ENCODE data around the gene ATCAY.
"Not testable (repeated sequence)": the region's sequence is repeated elsewhere in the genome, so short reads cannot be mapped to it uniquely, and the experiment has no call there.

ATCAY gene

DNA sequence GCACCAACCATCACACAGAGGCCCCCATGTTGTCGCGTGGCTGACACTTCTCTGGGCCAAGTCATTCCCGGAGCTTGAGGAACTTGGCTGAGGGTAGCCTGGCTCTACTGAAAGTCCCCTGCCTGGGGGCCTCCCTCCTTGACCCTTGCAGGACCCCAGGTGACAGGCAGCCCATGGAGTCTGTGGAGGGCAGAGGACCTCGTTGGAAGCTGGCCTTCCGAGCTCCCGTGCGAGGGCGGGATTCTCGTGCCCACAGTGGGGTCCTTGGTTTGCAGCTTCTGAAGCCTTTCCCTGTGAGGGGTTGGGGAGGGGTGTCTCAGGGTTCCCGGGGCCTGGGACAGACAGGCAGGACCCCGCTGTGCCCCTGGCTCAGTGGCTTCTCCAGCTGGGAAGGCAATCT lies 68.8 kb downstream of the ATCAY start:
- DNase-seq (ENCODE audit: low read depth), result no peak

- no peak for DNase-seq (ENCODE audit: low read depth)
These were observed 69.7 kb downstream of the ATCAY start for GRCh38 chr19:3949997-3950859.

DNA sequence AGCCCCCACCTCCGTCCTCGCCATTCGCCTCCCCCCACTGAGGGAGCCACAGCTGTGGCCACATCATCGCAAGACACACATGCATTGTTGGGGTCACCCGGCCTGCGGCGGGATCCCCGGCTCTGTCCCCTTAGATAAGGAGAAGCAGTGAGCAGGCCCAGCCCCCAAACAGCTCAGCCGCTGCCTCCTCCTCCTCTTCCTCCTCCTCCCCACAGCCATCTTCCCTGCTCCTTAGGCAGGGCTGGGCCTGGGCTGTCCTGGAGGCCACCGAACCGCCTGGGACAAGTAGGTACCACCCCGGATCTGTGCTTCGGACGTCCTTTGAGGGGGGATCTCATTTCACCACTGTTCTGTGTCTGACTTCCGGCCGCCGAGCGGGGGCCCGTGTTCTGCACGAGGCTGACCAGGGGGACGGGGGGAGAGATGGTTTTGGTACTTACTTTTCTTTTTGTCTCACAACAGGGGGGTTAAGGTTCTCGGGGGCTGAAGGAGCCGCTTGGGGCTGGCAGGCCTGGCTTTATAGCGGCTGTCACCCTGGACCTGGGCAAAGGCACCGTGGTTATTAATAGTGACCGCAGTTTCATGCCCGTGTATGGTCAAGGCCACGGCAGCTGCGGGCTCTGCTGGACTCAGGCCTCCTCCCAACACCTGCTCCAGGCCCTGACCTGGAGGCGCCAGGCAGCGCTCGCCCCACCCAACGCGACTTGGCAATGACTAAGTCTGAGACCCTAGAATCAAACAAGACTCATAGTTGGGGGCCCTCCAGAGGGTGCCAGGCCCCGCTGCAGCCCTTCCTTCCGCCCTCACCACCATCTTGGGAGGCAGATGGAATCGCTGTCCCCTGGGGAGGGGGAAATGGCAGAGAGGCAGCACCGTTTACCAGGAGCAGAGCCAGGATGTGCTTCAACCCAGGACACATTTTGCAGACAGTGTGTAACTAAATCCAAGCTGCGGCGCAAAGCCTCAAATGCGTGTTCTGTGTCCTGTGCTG lies 70.7 kb downstream of the ATCAY start:
- DNase-seq (ENCODE audit: low read depth), result no peak

- not testable (repeated sequence) for DNase-seq (ENCODE audit: low read depth)
These were observed 72.3 kb downstream of the ATCAY start for GRCh38 chr19:3952755-3953276.

GRCh38 chr19:3954107-3954506 lies 73.6 kb downstream of the ATCAY start:
- DNase-seq (ENCODE audit: low read depth), result no peak

GRCh38 chr19:3955276-3955675 lies 74.8 kb downstream of the ATCAY start:
- not testable (repeated sequence) for DNase-seq (ENCODE audit: low read depth)

- DNase-seq (ENCODE audit: low read depth), result no peak
These were observed 75.2 kb downstream of the ATCAY start for GRCh38 chr19:3955688-3956087.

DNA sequence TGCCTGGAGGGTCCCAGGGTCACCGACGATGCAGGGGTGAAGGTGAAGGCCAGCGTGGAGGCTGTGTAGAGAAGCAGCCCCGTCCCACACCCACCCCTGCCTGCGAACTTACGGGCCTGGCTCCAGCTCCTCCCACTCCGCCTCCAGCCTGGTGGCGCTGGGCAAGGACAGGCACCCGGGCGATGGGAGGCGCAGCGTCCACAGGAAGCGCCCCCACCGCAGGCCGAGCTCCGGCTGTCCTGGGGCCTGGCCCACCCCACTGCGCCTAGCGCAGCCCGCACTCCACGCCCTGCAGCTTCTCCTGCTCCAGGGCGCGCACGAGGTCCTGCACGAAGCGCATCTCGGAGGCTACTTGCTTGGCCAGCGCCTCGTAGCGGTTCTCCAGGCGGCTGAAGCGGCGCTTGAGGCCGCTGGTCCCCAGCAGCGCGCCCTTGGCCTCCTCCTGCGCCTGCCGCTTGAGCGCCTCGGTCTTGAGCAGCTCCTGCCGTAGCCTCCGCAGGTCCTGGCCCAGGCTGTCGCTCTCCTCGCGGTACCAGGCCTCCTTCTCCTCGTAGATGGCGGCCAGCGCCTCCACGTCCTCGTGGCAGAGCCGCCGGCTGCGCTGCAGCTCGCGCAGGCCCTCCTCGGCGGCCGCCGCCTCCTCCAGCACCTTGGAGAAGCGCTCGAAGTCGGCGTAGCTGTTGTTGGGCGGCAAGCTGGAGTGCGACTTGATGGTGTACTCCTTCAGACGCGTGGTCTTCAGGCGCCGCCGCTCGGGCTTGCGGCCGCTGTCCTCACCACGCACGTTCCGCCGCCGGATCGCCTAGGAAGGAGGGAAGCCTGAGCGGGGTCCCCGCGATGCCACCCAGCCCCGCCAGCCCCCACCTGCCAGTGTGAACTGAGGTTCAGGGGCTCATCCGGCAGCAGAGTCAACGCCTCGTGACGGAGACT lies 78.6 kb downstream of the ATCAY start:
- DNase-seq (ENCODE audit: low read depth), result no peak

GRCh38 chr19:3959766-3960131 lies 79.3 kb downstream of the ATCAY start:
- no peak for DNase-seq (ENCODE audit: low read depth)

GRCh38 chr19:3961007-3961406 lies 80.5 kb downstream of the ATCAY start:
- DNase-seq (ENCODE audit: low read depth), result no peak

DNA sequence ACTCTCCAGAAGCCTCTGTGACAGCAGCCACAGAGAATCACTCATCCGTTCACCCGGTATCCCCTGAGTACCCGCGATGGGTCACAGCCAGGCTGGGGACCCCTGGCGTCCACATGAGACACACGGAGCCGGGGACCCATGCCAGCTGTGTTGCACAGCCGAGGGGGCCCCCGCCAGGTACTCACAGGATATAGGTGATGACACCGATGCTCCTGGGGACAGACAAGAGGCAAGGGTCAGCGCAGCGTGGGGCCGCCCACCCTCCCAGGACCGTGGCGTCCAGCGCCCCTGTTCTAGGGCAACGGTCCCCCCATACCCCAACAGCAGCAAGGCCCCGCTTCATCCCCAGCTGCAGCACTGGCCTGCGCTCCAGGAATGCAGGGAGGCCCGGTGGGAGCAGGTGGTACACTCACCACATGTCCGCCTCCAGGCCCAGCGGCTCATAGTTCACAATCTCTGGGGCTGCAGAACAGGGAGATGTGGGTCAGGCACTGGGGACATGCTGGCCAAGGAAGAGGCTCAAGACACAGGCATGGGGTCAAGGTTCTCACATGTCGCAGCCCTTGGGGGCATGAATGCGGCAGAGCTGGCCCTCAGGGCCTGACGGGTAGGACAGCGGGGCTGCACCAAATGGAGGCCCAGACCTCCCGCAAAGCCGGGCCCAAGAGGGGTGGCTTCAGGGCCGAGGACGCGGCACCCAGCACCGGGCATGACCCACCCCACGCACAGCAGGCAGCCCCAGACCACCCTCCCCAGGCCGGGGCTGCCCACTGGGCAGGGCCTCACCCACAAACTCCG lies 83.2 kb downstream of the ATCAY start:
- no peak for DNase-seq (ENCODE audit: low read depth)

- no peak for DNase-seq (ENCODE audit: low read depth)
These were observed 84.0 kb downstream of the ATCAY start for GRCh38 chr19:3964256-3965194.

DNA sequence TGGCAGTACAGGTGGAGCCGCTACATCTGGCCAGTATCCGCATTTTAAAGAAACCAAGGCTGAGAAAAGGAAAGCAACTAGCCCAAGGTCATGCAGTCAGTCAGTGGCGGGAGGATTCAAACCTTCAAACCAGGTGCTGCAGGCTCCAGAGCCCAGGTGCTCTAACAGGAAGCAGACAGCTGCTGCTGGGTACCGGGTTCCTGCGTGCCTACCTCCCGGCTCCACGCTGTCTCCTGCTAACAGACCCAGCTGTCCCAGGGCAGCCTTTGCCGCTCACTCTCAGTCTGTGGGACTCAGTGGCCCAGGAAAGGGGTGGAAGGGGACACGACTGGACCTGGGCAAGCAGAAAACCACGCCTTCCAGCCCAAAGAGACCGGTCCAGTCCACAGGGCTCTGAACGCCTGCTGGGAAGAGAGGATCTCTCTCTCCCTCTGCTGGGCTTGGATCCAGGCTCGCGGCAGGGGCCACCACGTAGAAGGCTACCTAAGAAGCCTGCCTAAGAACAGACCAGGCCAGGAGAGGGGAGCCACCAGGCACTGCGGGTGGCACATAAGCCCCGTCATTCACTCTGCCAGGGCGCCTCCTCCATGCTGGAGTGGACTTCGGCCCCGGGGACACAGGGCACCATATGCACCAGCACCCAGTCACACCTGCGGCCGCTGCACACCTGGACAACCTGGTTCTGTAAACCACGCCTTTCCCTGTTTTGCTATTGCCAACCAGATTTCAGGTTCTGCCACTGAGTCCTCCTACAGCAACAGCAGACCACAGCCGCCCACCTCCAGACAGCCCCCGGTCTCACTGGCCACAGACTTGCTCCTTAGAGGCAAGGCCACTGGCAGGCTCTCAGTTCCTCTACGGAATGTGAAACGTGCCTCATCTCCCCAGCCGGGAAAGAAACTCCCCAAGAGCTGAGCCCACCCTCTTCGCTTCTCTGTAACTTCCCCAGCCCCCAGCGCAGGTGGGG lies 85.8 kb downstream of the ATCAY start:
- DNase-seq (ENCODE audit: low read depth), result no peak

- not testable (repeated sequence) for DNase-seq (ENCODE audit: low read depth)
These were observed 87.5 kb downstream of the ATCAY start for GRCh38 chr19:3967983-3968382.

- peak; percentile 98 for DNase-seq (ENCODE audit: low read depth)
These were observed 88.3 kb downstream of the ATCAY start for GRCh38 chr19:3968556-3969434.

- DNase-seq (ENCODE audit: low read depth), result peak; percentile 77
These were observed 89.2 kb downstream of the ATCAY start for GRCh38 chr19:3969435-3970312.

All from GM04503 (cell line).